ENCODE data around the gene CAPRIN1. TPM values are rescaled to one million over a fixed set of nuclear protein-coding genes. Genes with fewer than 3 reads are reported as not detected.

CAPRIN1 gene, protein sequence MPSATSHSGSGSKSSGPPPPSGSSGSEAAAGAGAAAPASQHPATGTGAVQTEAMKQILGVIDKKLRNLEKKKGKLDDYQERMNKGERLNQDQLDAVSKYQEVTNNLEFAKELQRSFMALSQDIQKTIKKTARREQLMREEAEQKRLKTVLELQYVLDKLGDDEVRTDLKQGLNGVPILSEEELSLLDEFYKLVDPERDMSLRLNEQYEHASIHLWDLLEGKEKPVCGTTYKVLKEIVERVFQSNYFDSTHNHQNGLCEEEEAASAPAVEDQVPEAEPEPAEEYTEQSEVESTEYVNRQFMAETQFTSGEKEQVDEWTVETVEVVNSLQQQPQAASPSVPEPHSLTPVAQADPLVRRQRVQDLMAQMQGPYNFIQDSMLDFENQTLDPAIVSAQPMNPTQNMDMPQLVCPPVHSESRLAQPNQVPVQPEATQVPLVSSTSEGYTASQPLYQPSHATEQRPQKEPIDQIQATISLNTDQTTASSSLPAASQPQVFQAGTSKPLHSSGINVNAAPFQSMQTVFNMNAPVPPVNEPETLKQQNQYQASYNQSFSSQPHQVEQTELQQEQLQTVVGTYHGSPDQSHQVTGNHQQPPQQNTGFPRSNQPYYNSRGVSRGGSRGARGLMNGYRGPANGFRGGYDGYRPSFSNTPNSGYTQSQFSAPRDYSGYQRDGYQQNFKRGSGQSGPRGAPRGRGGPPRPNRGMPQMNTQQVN
- total RNA-seq (2022; extraction: Qiagen RNA extraction), result 123 to 183 TPM (median 177 TPM) in 5 replicates

DNA sequence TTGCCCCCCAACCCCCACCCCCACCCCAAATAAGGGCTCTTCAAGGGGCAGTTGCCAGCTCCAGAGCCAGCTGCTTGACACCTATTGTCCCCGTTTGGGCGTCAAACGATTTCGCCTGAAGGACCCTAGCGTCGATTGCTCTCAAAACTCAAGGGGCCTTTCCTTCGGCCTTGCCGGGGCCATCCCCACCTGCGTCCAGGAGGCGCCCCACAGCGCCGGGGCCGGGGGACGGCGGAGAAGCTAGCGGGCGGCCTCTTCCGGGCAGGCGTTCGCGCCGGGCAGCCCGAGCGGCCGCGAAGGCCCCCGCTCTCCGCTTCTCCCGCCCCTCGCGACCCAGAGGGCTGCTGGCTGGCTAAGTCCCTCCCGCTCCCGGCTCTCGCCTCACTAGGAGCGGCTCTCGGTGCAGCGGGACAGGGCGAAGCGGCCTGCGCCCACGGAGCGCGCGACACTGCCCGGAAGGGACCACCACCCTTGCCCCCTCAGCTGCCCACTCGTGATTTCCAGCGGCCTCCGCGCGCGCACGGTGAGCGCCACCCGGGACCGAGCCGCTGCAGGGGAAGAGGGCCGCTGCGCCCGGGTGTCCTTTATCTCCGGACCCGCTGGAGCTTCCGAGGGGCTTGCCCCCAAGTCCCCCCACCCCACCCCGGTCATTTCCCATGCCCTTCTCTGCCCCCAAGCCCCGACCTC is at the start of gene CAPRIN1:
Gene CAPRIN1, plus strand, starts transcription at position 383 of the 687 bp plus-strand sequence. CDS start 690 bp downstream, outside the sequence.

DNA sequence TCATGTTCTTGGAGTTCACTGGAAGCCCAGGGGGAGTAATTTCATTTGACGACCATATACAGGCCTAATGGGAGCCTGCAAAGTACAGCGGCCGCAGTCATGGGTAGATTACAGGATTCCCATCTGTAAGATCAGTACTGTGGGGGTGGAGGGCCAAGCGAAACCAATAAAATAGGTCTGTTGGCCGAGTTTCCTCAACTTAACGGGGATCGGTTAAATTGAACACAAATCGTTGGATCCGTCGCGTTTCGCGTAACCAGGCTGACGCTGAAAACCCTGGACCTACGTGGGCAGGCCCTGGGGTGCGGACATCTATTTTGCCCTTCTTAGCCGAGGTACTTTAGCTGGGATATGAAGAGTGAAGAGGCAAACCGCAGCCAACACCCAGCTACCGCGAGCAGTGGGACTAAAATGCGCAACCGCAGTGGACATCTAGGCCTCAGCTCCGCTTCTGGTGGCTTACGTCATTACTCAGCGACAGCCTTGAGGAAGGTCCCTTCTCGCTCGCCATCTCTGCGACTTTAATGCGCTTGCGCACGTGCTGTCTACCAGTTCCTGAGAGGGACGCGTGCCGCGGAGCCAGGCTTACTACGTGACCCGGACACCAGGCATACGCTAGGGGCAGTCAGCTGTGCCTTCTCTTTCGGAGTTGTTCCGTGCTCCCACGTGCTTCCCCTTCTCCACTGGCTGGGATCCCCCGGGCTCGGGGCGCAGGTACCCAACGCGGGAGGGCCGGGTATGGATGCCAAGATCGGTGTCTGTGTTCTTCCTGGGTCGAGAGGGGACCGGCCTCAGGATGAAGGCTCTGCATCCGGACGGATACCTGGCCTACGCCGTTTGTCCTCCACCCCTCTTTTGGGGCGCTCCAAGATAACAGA is 53.8 kb downstream of the CAPRIN1 start, which contains the start of gene NAT10:
Gene NAT10, plus strand, starts transcription at position 551 of the 878 bp plus-strand sequence. CDS start 2,597 bp downstream, outside the sequence.

Other genes with a start within 250 kb of the CAPRIN1 start
- 0.53 to 0.79 TPM (median 0.68 TPM) in 5 replicates for gene LMO2, start 159.7 kb upstream of the CAPRIN1 start, total RNA-seq (2022; extraction: Qiagen RNA extraction)
- 43.8 to 51.9 TPM (median 51.3 TPM) in 5 replicates for gene NAT10, start 53.9 kb downstream of the CAPRIN1 start, total RNA-seq (2022; extraction: Qiagen RNA extraction)